ENCODE measurements around the gene KRCC1.

KRCC1 gene

DNA sequence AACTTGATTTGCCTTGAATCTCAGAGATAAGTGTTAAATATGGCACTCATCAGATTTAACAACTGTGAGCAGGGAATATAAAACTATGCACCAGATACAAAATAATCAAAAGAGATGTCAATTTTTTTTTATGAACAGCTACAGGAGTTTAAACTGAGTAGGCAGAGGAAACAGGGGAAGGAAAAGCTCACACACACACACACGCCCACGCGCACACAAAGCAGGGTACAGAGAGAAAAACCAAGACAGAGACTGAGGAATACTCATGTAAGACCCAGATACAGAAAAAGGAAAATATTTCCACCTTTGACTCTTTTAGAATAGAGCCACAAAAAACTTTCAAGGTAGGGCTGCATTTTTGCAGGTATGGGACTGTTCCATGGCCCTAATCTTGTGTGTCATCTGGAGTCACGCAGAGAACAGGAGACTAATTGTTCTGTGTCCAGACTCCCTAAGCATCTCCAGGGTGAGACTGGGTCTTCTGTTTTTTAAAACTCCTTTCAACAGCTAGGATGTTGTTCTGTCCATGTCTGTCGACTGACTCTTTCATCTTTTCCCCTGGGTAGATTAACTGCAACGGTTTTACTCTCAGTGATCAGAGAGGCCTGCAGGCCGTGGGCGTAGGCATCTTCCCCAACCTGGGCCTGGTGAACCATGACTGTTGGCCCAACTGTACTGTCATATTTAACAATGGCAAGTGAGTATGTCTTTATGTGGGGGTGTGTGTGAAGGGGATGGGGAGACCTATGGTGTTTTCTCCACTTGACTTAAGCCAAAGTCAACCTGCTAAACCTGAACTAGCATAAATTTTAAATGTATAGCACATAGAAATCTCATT is 35.1 kb upstream of the KRCC1 start:
- no peak overlapping the region for H3K4me2 ChIP-seq (ENCODE audit: low read depth, low read length, poor library complexity, severe bottlenecking)
- H3K27ac ChIP-seq (ENCODE audit: low read depth, low read length) = no peak overlapping the region
- no peaks in the 10 kb centered on the region for H3K27me3 ChIP-seq (ENCODE audit: low read length)

DNA sequence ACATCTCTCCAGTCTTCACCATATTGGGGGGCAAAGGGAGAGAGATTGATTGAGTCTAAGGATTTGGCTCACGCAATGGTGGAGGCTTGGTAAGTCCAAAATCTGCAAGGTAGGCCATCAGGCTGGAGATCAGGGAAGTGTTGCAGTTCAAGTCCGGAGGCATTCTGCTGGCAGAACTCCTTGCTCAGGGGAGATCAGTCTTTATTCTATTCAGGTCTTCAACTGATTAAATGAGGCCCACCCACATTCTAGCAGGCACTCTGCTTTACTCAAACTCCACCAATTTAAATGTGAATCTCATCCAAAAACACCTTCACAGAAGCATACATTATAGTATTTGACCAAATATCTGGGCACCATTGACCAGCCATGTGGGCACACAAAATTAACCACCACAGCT is 33.4 kb upstream of the KRCC1 start:
- H3K9me2 ChIP-seq (replicated peaks; ENCODE audit: insufficient read depth, low read length) = no peaks in the 10 kb centered on the region
- no peaks in the 10 kb centered on the region for H3K9me3 ChIP-seq (ENCODE audit: insufficient read depth, low read length)
- no peaks in the 10 kb centered on the region for H3F3A ChIP-seq (ENCODE audit: insufficient read depth)
- TF ChIP-seq, protein P1, sequence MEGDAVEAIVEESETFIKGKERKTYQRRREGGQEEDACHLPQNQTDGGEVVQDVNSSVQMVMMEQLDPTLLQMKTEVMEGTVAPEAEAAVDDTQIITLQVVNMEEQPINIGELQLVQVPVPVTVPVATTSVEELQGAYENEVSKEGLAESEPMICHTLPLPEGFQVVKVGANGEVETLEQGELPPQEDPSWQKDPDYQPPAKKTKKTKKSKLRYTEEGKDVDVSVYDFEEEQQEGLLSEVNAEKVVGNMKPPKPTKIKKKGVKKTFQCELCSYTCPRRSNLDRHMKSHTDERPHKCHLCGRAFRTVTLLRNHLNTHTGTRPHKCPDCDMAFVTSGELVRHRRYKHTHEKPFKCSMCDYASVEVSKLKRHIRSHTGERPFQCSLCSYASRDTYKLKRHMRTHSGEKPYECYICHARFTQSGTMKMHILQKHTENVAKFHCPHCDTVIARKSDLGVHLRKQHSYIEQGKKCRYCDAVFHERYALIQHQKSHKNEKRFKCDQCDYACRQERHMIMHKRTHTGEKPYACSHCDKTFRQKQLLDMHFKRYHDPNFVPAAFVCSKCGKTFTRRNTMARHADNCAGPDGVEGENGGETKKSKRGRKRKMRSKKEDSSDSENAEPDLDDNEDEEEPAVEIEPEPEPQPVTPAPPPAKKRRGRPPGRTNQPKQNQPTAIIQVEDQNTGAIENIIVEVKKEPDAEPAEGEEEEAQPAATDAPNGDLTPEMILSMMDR (IDR thresholded peaks at IDR 0.05; ENCODE audit: insufficient read depth, low read length, poor library complexity, severe bottlenecking) = no peak
- no peak for TF ChIP-seq EZH2phosphoT487 (conservative IDR thresholded peaks at IDR 0.05; ENCODE audit: low read length)
- no peak overlapping the region for H3K4me2 ChIP-seq (ENCODE audit: low read depth, low read length, poor library complexity, severe bottlenecking)
- no peaks in the 10 kb centered on the region for H3K79me2 ChIP-seq (ENCODE audit: insufficient read depth, low read length)
- no peaks in the 10 kb centered on the region for H3K27me3 ChIP-seq (ENCODE audit: low read length)
- no peak overlapping the region for H3K9ac ChIP-seq (ENCODE audit: low read length)
- no peak overlapping the region for H2AFZ ChIP-seq (ENCODE audit: low read depth, low read length, severe bottlenecking)
- H4K20me1 ChIP-seq (ENCODE audit: low read depth, low read length) = no peaks in the 10 kb centered on the region
- no peak overlapping the region for H3K27ac ChIP-seq (ENCODE audit: low read depth, low read length)
- no peak overlapping the region for H3K4me3 ChIP-seq (ENCODE audit: insufficient read depth, low read length, poor library complexity, severe bottlenecking)
- no peaks in the 10 kb centered on the region for H3K36me3 ChIP-seq (ENCODE audit: low read length)

More for the DNA sequence above, 35.1 kb upstream of the KRCC1 start:
- Histone ChIP-seq H3F3A (ENCODE audit: insufficient read depth) (no peaks in the 10 kb centered on the region), H3K36me3 (ENCODE audit: low read length) (no peaks in the 10 kb centered on the region), H3K9me2 (replicated peaks; ENCODE audit: insufficient read depth, low read length) (no peaks in the 10 kb centered on the region), H3K9me3 (ENCODE audit: insufficient read depth, low read length) (no peaks in the 10 kb centered on the region), H3K9ac (ENCODE audit: low read length) (no peak overlapping the region), H3K79me2 (ENCODE audit: insufficient read depth, low read length) (no peaks in the 10 kb centered on the region), H4K20me1 (ENCODE audit: low read depth, low read length) (no peaks in the 10 kb centered on the region), H3K4me3 (ENCODE audit: insufficient read depth, low read length, poor library complexity, severe bottlenecking) (no peak overlapping the region), H2AFZ (ENCODE audit: low read depth, low read length, severe bottlenecking) (no peak overlapping the region)
- no peak for TF ChIP-seq EZH2phosphoT487 (conservative IDR thresholded peaks at IDR 0.05; ENCODE audit: low read length)
- TF ChIP-seq, protein P1 (IDR thresholded peaks at IDR 0.05; ENCODE audit: insufficient read depth, low read length, poor library complexity, severe bottlenecking) = no peak

DNA sequence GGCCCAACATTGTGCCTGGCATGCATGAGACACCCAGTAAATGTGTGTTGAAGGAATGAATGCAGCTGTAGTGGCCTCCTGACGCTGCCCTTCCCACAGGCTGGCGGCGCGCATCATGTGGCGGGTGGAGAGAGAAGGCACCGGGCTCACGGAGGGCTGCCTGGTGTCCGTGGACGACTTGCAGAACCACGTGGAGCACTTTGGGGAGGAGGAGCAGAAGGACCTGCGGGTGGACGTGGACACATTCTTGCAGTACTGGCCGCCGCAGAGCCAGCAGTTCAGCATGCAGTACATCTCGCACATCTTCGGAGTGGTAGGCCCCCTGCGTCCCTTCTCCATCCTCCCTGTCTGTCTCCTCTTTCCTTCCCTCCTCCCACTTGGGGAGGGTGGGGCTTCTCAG is 32.2 kb upstream of the KRCC1 start:
- Histone ChIP-seq H3F3A (ENCODE audit: insufficient read depth) (no peaks in the 10 kb centered on the region), H3K27me3 (ENCODE audit: low read length) (no peaks in the 10 kb centered on the region), H3K4me3 (ENCODE audit: insufficient read depth, low read length, poor library complexity, severe bottlenecking) (no peak overlapping the region), H3K9me2 (replicated peaks; ENCODE audit: insufficient read depth, low read length) (no peaks in the 10 kb centered on the region), H3K9ac (ENCODE audit: low read length) (no peak overlapping the region), H3K27ac (ENCODE audit: low read depth, low read length) (no peak overlapping the region), H3K79me2 (ENCODE audit: insufficient read depth, low read length) (no peaks in the 10 kb centered on the region), H3K4me2 (ENCODE audit: low read depth, low read length, poor library complexity, severe bottlenecking) (no peak overlapping the region), H3K36me3 (ENCODE audit: low read length) (no peaks in the 10 kb centered on the region), H3K9me3 (ENCODE audit: insufficient read depth, low read length) (no peaks in the 10 kb centered on the region), H4K20me1 (ENCODE audit: low read depth, low read length) (no peaks in the 10 kb centered on the region), H2AFZ (ENCODE audit: low read depth, low read length, severe bottlenecking) (no peak overlapping the region)
- no peak for TF ChIP-seq EZH2phosphoT487 (conservative IDR thresholded peaks at IDR 0.05; ENCODE audit: low read length)
- TF ChIP-seq, protein P1 (IDR thresholded peaks at IDR 0.05; ENCODE audit: insufficient read depth, low read length, poor library complexity, severe bottlenecking) = no peak

Measured in SU-DHL-6 (cell line).